HCT116 (cell line): Measurements from ENCODE around the gene C3AR1. TPM values are rescaled to one million over a fixed set of nuclear protein-coding genes. Genes with fewer than 3 reads are reported as not detected.

Experiments used
- ATAC-seq: fragments of 200-7000 bp; cut with Tn5 transposase; 2 replicates; pipeline ENCODE4 v1.9.1; 2020; ENCODE audit warnings: mild to moderate bottlenecking, moderate library complexity
- BruUV-seq: library from RNA; stranded (reverse); fragments of 400-500 nt; replicated peaks from 2 replicates; lab custom pipeline; 2021; lab: Mats Ljungman, UMichigan
- CTCF ChIA-PET: fragments of 300-600 bp; sonication (Branson Sonifier 250); formaldehyde crosslinking; loops from one replicate; lab custom pipeline; 2021; ENCODE audit warnings: antibody characterized with exemption; lab: Charles Lee
- POLR2A ChIA-PET: fragments of 300-600, 350-600 bp; sonication (Branson Sonifier 250); formaldehyde crosslinking; loops from one replicate; lab custom pipeline; 2021; ENCODE audit warnings: antibody characterized with exemption; lab: Charles Lee
- RAD21 ChIA-PET, 2 experiments: fragments of 300-600 bp; sonication (Branson Sonifier 250); formaldehyde crosslinking; loops; one replicate each; lab custom pipeline; 2023; ENCODE audit warnings: low total read pairs in 2 of 2; ENCODE audit not compliant: uncharacterized antibody in 2 of 2, unreplicated experiment in 2 of 2, low non-redundant PET in 1 of 2; lab: Charles Lee
- DNase-seq: peaks from one replicate; pipeline ENCODE4 v3.0.0-alpha.2; 2010; ENCODE audit warnings: low read depth, low spot score
- H2AFZ ChIP-seq: fragments of 200-600 bp; shearing (Covaris generic), sonication (generic); 2 replicates; pipeline ENCODE4 v1.6.1; 2017; ENCODE audit warnings: low read depth, mixed run types, mixed read lengths, antibody characterized with exemption, low read length; ENCODE audit not compliant: poor library complexity, severe bottlenecking
- H3K27ac ChIP-seq: 2 replicates; pipeline ENCODE4 v1.5.1; 2012; ENCODE audit warnings: low read depth, low read length
- H3K27me3 ChIP-seq: fragments of 200-600 bp; sonication (generic); 2 replicates; pipeline ENCODE4 v1.6.1; 2016; ENCODE audit warnings: mixed run types, low read length, mixed read lengths; ENCODE audit not compliant: insufficient read depth
- H3K36me3 ChIP-seq, 2 experiments: fragments of 200-500 bp in 1 of 2; fragments of 200-600 bp in 1 of 2; sonication (Bioruptor generic) in 1 of 2; sonication (generic) in 1 of 2; 2 replicates each; pipeline versions ENCODE4 v1.5.1 to v1.6.1; 2014 to 2016; ENCODE audit warnings: low read length in 2 of 2, inconsistent platforms in 1 of 2, mixed read lengths in 1 of 2, mixed run types in 1 of 2; ENCODE audit not compliant: insufficient read depth in 2 of 2, control insufficient read depth in 1 of 2
- H3K4me1 ChIP-seq, 2 experiments: fragments of 200-600 bp in 1 of 2; sonication (generic) in 1 of 2; 2 replicates each; pipeline versions ENCODE4 v1.5.1 to v1.6.1; 2012 to 2017; ENCODE audit warnings: low read length in 2 of 2, inconsistent platforms in 1 of 2, mild to moderate bottlenecking in 1 of 2, mixed read lengths in 1 of 2, mixed run types in 1 of 2, moderate library complexity in 1 of 2; ENCODE audit not compliant: insufficient read depth in 2 of 2, control insufficient read depth in 1 of 2
- H3K4me2 ChIP-seq: fragments of 200-600 bp; sonication (generic); 2 replicates; pipeline ENCODE4 v1.6.1; 2017; ENCODE audit warnings: mixed run types, low read length, mixed read lengths
- H3K4me3 ChIP-seq, 2 experiments: fragments of 200-600 bp in 1 of 2; sonication (generic) in 1 of 2; replicated peaks in 1 of 2; 2 replicates each; pipeline ENCODE4 v1.5.1; 2011 to 2016; ENCODE audit warnings: low read length in 2 of 2, control low read depth in 1 of 2, low read depth in 1 of 2, mild to moderate bottlenecking in 1 of 2, mixed read lengths in 1 of 2, mixed run types in 1 of 2
- H3K79me2 ChIP-seq: fragments of 200-600 bp; sonication (generic); 2 replicates; pipeline ENCODE4 v1.6.1; 2017; ENCODE audit warnings: mild to moderate bottlenecking, mixed run types, low read length, moderate library complexity, mixed read lengths; ENCODE audit not compliant: insufficient read depth
- H3K9ac ChIP-seq: fragments of 200-600 bp; sonication (generic); 2 replicates; pipeline ENCODE4 v1.6.1; 2016; ENCODE audit warnings: low read length, mixed read lengths
- H3K9me2 ChIP-seq: fragments of 200-600 bp; sonication (generic), shearing (Covaris generic); 2 replicates; pipeline ENCODE4 v1.6.1; 2017; ENCODE audit warnings: mixed run types, mild to moderate bottlenecking, moderate library complexity; ENCODE audit not compliant: insufficient read depth
- H3K9me3 ChIP-seq, 2 experiments: fragments of 200-500 bp in 1 of 2; fragments of 200-600 bp in 1 of 2; sonication (Bioruptor generic) in 1 of 2; sonication (generic) in 1 of 2; 2 replicates each; pipeline ENCODE4 v1.6.1; 2014 to 2017; ENCODE audit warnings: low read length in 2 of 2, mixed read lengths in 2 of 2, inconsistent platforms in 1 of 2, low read depth in 1 of 2, mild to moderate bottlenecking in 1 of 2, mixed run types in 1 of 2, moderate library complexity in 1 of 2; ENCODE audit not compliant: control insufficient read depth in 1 of 2, insufficient read depth in 1 of 2
- H4K20me1 ChIP-seq: fragments of 200-600 bp; sonication (generic), shearing (Covaris generic); 2 replicates; pipeline ENCODE4 v1.6.1; 2017; ENCODE audit warnings: mixed run types, mild to moderate bottlenecking, moderate library complexity; ENCODE audit not compliant: insufficient read depth
- ATF3 ChIP-seq: IDR thresholded peaks from 2 replicates; pipeline ENCODE4 v1.6.1; 2012
- CBX3 ChIP-seq: IDR thresholded peaks from 2 replicates; pipeline ENCODE4 v1.6.1; 2012; ENCODE audit warnings: low read depth
- CEBPB ChIP-seq: IDR thresholded peaks from 2 replicates; pipeline ENCODE4 v1.6.1; 2012; ENCODE audit warnings: low read depth
- CTCF ChIP-seq, 3 experiments: fragments of 200-600 bp in 1 of 3; sonication (generic) in 1 of 3; IDR thresholded peaks in 2 of 3; conservative IDR thresholded peaks in 1 of 3; 2 replicates each; pipeline ENCODE4 v1.5.1; 2012 to 2017; ENCODE audit warnings: low read depth in 2 of 3, low read length in 2 of 3, antibody characterized with exemption in 1 of 3, borderline replicate concordance in 1 of 3, control low read depth in 1 of 3, mild to moderate bottlenecking in 1 of 3, mixed read lengths in 1 of 3, mixed run types in 1 of 3, moderate library complexity in 1 of 3; ENCODE audit not compliant: insufficient read depth in 1 of 3
- EGR1 ChIP-seq: IDR thresholded peaks from 2 replicates; pipeline ENCODE4 v1.6.1; 2012; ENCODE audit warnings: low read depth
- EZH2phosphoT487 ChIP-seq: fragments of 200-600 bp; IDR thresholded peaks from 2 replicates; pipeline ENCODE4 v1.6.1; 2018; ENCODE audit warnings: antibody characterized with exemption, borderline replicate concordance
- FOSL1 ChIP-seq: IDR thresholded peaks from 2 replicates; pipeline ENCODE4 v1.6.1; 2012; ENCODE audit warnings: low read depth
- JUND ChIP-seq: IDR thresholded peaks from 2 replicates; pipeline ENCODE4 v1.6.1; 2012
- POLR2A ChIP-seq: IDR thresholded peaks from 2 replicates; pipeline ENCODE4 v1.7.0; 2011; ENCODE audit warnings: borderline replicate concordance; ENCODE audit not compliant: insufficient read depth, insufficient read length; ENCODE audit errors: extremely low read depth
- RAD21 ChIP-seq: IDR thresholded peaks from 2 replicates; pipeline ENCODE4 v1.6.1; 2012; ENCODE audit warnings: low read depth, mild to moderate bottlenecking
- REST ChIP-seq: IDR thresholded peaks from 2 replicates; pipeline ENCODE4 v1.6.1; 2012; ENCODE audit warnings: low read depth
- SIN3A ChIP-seq: IDR thresholded peaks from 2 replicates; pipeline ENCODE4 v1.6.1; 2012; ENCODE audit warnings: low read depth
- SP1 ChIP-seq: IDR thresholded peaks from 2 replicates; pipeline ENCODE4 v1.6.1; 2012; ENCODE audit warnings: low read depth
- SRF ChIP-seq: IDR thresholded peaks from 2 replicates; pipeline ENCODE4 v1.6.1; 2012; ENCODE audit warnings: low read depth
- TCF7L2 ChIP-seq: IDR thresholded peaks from 2 replicates; pipeline ENCODE4 v1.7.0; 2011; ENCODE audit warnings: borderline replicate concordance, inconsistent platforms; ENCODE audit not compliant: insufficient read depth, insufficient read length; ENCODE audit errors: extremely low read depth
- YY1 ChIP-seq: IDR thresholded peaks from 2 replicates; pipeline ENCODE4 v1.6.1; 2011; ENCODE audit warnings: low read length, low read depth, moderate library complexity, mild to moderate bottlenecking; ENCODE audit not compliant: insufficient replicate concordance; ENCODE audit errors: extremely low read depth
- ZFX ChIP-seq: fragments of 450-650 bp; IDR thresholded peaks from 2 replicates; pipeline ENCODE4 v1.6.1; 2017
- ZNF274 ChIP-seq: fragments of 200-500 bp; sonication (Bioruptor generic); IDR thresholded peaks from 2 replicates; pipeline ENCODE4 v1.6.1; 2014; ENCODE audit warnings: mild to moderate bottlenecking, low read depth, low read length, inconsistent platforms
- intact Hi-C: fragments of 100-400 bp; cut with micrococcal nuclease; formaldehyde crosslinking; loops from 2 replicates; pipeline ENCODE4 v1.10.0; 2022
- total RNA-seq: library from RNA; stranded (reverse); gene quantifications from one replicate; pipeline ENCODE4 v1.2.1, GENCODE V29; 2021; ENCODE audit not compliant: unreplicated experiment
- TF ChIP-seq, protein P1 (sequence below): IDR thresholded peaks from 2 replicates; pipeline ENCODE4 v1.6.1; 2011; ENCODE audit warnings: mild to moderate bottlenecking, low read length, moderate library complexity; ENCODE audit not compliant: insufficient replicate concordance; ENCODE audit errors: extremely low read depth
- TF ChIP-seq, protein P2 (sequence below): IDR thresholded peaks from 2 replicates; pipeline ENCODE4 v1.6.1; 2012

C3AR1 gene
- total RNA-seq, 1 experiment from 2014 or later, result not detected

DNA sequence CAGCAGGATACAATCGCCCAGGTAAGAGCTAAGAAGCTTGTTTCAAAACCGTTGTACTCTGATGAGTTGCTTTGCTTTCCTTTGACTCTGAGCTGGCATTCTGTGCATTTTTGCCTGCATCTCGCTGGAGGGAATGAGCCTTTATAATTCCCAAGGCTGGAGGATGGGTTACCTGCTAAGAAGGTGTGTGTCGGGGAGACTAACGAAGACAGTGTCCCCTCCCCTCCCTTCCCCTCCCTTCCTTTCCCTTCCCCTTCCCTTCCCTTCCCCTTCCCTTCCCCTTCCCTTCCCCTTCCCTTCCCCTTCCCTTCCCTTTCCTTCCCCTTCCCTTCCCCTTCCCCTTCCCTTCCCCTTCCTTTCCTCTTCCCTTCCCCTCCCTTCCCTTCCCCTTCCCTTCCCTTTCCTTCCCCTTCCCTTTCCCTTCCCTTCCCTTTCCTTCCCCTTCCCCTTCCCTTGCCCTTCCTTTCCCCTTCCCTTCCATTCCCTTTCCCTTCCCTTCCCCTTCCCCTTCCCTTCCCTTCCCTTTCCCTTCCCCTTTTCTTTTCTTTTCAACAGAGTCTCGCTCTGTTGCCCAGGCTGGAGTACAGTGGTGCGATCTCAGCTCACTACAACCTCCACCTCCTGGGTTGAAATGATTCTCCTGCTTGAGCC, 15.4 kb downstream of the C3AR1 start:
- H3K27ac ChIP-seq, result no peak overlapping the region
- no peaks in the 10 kb centered on the region for H3K9me3 ChIP-seq
- intact Hi-C loops, result no loop called here
- no peak for ATAC-seq
- RAD21 ChIA-PET, result interaction anchor here in 1 of 2 experiments (0.7 kb wide), 1 partner anchor 244 kb away, joined by 4 read pairs; no protein-coding TSS in a partner anchor
- TF ChIP-seq RAD21 (no peak), REST (no peak), ZNF274 (no peak), YY1 (no peak), ATF3 (no peak), EGR1 (no peak), SP1 (no peak), EZH2phosphoT487 (no peak), SIN3A (no peak), CEBPB (no peak), JUND (no peak), CTCF (IDR thresholded peaks at IDR 0.05 in 2 of 3, conservative IDR thresholded peaks at IDR 0.05 in 1 of 3; ENCODE audit: borderline replicate concordance in 1 of 3, insufficient read depth in 1 of 3, low read depth in 2 of 3, low read length in 2 of 3) (no peak), FOSL1 (no peak), CBX3 (no peak), ZFX (no peak), SRF (no peak), POLR2A (no peak), TCF7L2 (no peak)
- TF ChIP-seq, protein P1, sequence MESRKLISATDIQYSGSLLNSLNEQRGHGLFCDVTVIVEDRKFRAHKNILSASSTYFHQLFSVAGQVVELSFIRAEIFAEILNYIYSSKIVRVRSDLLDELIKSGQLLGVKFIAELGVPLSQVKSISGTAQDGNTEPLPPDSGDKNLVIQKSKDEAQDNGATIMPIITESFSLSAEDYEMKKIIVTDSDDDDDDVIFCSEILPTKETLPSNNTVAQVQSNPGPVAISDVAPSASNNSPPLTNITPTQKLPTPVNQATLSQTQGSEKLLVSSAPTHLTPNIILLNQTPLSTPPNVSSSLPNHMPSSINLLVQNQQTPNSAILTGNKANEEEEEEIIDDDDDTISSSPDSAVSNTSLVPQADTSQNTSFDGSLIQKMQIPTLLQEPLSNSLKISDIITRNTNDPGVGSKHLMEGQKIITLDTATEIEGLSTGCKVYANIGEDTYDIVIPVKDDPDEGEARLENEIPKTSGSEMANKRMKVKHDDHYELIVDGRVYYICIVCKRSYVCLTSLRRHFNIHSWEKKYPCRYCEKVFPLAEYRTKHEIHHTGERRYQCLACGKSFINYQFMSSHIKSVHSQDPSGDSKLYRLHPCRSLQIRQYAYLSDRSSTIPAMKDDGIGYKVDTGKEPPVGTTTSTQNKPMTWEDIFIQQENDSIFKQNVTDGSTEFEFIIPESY, result no peak
- TF ChIP-seq, protein P2, sequence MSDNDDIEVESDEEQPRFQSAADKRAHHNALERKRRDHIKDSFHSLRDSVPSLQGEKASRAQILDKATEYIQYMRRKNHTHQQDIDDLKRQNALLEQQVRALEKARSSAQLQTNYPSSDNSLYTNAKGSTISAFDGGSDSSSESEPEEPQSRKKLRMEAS, result no peak
- TF ChIP-seq, all 23 proteins: peak for 0
- Histone ChIP-seq H3K4me1 (no peaks in the 10 kb centered on the region), H3K79me2 (no peaks in the 10 kb centered on the region), H4K20me1 (no peaks in the 10 kb centered on the region), H3K27me3 (no peaks in the 10 kb centered on the region), H3K4me3 (no peak overlapping the region), H3K4me2 (no peak overlapping the region), H2AFZ (no peak overlapping the region), H3K9ac (no peak overlapping the region), H3K9me2 (no peaks in the 10 kb centered on the region), H3K36me3 (peaks cover 26 to 31% of the 10 kb centered on the region in 2 experiments; a peak in 3 of 4 replicates)
- CTCF ChIA-PET, result no interaction called here
- DNase-seq, result no peak
- POLR2A ChIA-PET, result no interaction called here
- no TSS peak for BruUV-seq
